A673 (cell line): Measurements from ENCODE around the gene RAP1GDS1. TPM values are rescaled to one million over a fixed set of nuclear protein-coding genes. Genes with fewer than 3 reads are reported as not detected.

Experiments
- BruUV-seq: library from RNA; stranded (reverse); fragments of 400-500 nt; replicated peaks from 2 replicates; lab custom pipeline; 2021; lab: Mats Ljungman, UMichigan
- CTCF ChIA-PET: fragments of 300-600 bp; sonication (Branson Sonifier 250); formaldehyde crosslinking; loops from one replicate; lab custom pipeline; 2022; ENCODE audit warnings: antibody characterized with exemption; lab: Charles Lee
- POLR2A ChIA-PET: fragments of 300-600 bp; sonication (Branson Sonifier 250); formaldehyde crosslinking; loops from one replicate; lab custom pipeline; 2022; ENCODE audit warnings: antibody characterized with exemption; ENCODE audit not compliant: low non-redundant PET; lab: Charles Lee
- DNase-seq: peaks from one replicate; pipeline ENCODE4 v3.0.0-alpha.2; 2015; ENCODE audit warnings: low spot score
- H3K27ac ChIP-seq: fragments of 200-600 bp; sonication (generic); 2 replicates; pipeline ENCODE4 v1.5.1; 2016; ENCODE audit warnings: mixed run types, low read depth, mild to moderate bottlenecking, mixed read lengths, antibody characterized with exemption, low read length; ENCODE audit not compliant: poor library complexity, severe bottlenecking
- H3K27me3 ChIP-seq: fragments of 200-600 bp; sonication (generic); replicated peaks from 2 replicates; pipeline ENCODE4 v1.6.1; 2017; ENCODE audit warnings: mixed run types, low read depth, mild to moderate bottlenecking, mixed read lengths, antibody characterized with exemption, low read length; ENCODE audit not compliant: insufficient read depth, poor library complexity
- H3K36me3 ChIP-seq: fragments of 200-600 bp; sonication (generic); 2 replicates; pipeline ENCODE4 v1.6.1; 2016; ENCODE audit warnings: mixed run types, mild to moderate bottlenecking, mixed read lengths, antibody characterized with exemption, low read length; ENCODE audit not compliant: insufficient read depth, poor library complexity, severe bottlenecking
- H3K4me1 ChIP-seq: fragments of 200-600 bp; sonication (generic); 2 replicates; pipeline ENCODE4 v1.6.1; 2017; ENCODE audit warnings: mixed run types, mild to moderate bottlenecking, mixed read lengths, antibody characterized with exemption, low read length; ENCODE audit not compliant: insufficient read depth, poor library complexity, severe bottlenecking
- H3K4me3 ChIP-seq: fragments of 200-600 bp; sonication (generic); 2 replicates; pipeline ENCODE4 v1.5.1; 2016; ENCODE audit warnings: low read depth, mixed run types, mild to moderate bottlenecking, mixed read lengths, low read length; ENCODE audit not compliant: poor library complexity, severe bottlenecking
- H3K9me3 ChIP-seq: fragments of 200-600 bp; sonication (generic); 2 replicates; pipeline ENCODE4 v1.6.1; 2016; ENCODE audit warnings: mixed run types, low read depth, mild to moderate bottlenecking, mixed read lengths, antibody characterized with exemption, low read length; ENCODE audit not compliant: poor library complexity, severe bottlenecking
- EZH2 ChIP-seq: fragments of 200-600 bp; sonication (generic); IDR thresholded peaks from 2 replicates; pipeline ENCODE4 v1.6.1; 2017; ENCODE audit warnings: borderline replicate concordance, low read depth, mild to moderate bottlenecking, mixed read lengths, antibody characterized with exemption, low read length; ENCODE audit not compliant: poor library complexity, severe bottlenecking
- intact Hi-C: fragments of 100-400 bp; cut with micrococcal nuclease; formaldehyde crosslinking; loops from one replicate; pipeline ENCODE4 v1.10.0; 2022; ENCODE audit not compliant: unreplicated experiment
- total RNA-seq: library from RNA; stranded (reverse); gene quantifications from 2 replicates; pipeline ENCODE4 v1.2.3, GENCODE V29; 2021
- TF ChIP-seq, protein P1 (sequence below): fragments of 300-800, 200-600 bp; sonication (generic); conservative IDR thresholded peaks from 2 replicates; pipeline ENCODE4 v1.5.1; 2017; ENCODE audit warnings: low read depth, mild to moderate bottlenecking, antibody characterized with exemption, low read length, moderate library complexity, mixed read lengths

The RAP1GDS1 gene
- total RNA-seq, 1 experiment from 2014 or later: 44.5 TPM

DNA sequence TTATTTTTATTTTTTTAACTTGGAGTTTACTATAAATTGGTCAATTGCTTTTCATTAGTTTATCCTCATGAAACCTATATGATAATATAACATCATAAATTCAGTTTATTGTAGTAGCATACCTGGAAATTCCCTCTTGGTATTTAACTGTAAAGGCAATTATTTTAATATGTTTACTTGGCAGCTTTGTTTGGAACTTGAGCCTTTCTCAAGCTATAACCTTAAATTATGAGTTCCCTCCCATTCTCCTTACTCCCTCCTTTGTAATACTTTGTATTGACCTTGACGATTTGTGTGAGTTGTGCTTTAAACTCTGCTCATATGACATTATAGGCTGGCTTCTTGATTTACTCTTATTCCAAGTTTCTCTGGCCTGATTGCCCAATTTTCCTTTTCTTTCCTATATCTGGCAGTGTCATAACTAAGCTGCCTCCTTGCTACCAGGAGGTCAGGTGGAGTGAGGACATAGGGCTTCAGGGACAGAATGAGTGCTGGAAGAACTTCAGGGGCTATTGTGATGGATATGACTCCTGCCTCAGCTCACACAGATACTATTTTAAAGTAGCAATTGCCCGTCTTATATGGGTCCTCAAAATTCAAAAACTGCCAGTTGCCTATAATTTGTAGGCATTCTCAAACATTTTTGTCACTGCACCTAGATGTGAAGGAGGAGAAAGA is 77.7 kb downstream of the RAP1GDS1 start:
- no peaks in the 10 kb centered on the region for H3K36me3 ChIP-seq
- DNase-seq: no peak
- H3K27ac ChIP-seq: no peak overlapping the region
- CTCF ChIA-PET: no interaction called here
- POLR2A ChIA-PET: no interaction called here
- H3K27me3 ChIP-seq: no peaks in the 10 kb centered on the region
- BruUV-seq: no TSS peak
- TF ChIP-seq EZH2: no peak
- TF ChIP-seq, protein P1, sequence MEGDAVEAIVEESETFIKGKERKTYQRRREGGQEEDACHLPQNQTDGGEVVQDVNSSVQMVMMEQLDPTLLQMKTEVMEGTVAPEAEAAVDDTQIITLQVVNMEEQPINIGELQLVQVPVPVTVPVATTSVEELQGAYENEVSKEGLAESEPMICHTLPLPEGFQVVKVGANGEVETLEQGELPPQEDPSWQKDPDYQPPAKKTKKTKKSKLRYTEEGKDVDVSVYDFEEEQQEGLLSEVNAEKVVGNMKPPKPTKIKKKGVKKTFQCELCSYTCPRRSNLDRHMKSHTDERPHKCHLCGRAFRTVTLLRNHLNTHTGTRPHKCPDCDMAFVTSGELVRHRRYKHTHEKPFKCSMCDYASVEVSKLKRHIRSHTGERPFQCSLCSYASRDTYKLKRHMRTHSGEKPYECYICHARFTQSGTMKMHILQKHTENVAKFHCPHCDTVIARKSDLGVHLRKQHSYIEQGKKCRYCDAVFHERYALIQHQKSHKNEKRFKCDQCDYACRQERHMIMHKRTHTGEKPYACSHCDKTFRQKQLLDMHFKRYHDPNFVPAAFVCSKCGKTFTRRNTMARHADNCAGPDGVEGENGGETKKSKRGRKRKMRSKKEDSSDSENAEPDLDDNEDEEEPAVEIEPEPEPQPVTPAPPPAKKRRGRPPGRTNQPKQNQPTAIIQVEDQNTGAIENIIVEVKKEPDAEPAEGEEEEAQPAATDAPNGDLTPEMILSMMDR: no peak
- intact Hi-C loops: no loop called here
- H3K4me1 ChIP-seq: peaks cover 3% of the 10 kb centered on the region
- peaks cover 6% of the 10 kb centered on the region for H3K9me3 ChIP-seq
- no peak overlapping the region for H3K4me3 ChIP-seq

DNA sequence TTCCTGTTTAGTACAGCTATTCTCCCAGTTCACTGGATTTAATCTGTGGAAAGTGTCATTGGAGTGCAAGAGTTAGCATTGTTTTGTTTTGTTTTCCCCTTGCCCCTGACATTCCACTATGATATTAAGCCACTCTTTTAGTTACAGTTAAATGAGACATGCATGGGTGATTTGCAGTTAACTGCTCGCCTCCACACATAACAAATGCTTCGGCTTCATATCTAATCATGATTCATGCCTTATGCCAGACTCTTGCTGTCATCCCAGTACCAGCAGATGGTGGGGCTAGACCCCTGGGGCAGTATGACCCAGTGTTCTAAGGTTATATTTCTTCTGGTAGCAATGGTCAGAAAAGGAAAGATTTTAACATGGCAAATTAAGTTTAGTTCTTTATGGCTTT is 80.1 kb downstream of the RAP1GDS1 start:
- H3K4me1 ChIP-seq: peaks cover 3% of the 10 kb centered on the region
- intact Hi-C loops: no loop called here
- no peaks in the 10 kb centered on the region for H3K27me3 ChIP-seq
- H3K27ac ChIP-seq: no peak overlapping the region
- no peak for TF ChIP-seq EZH2
- TF ChIP-seq, protein P1: no peak
- H3K9me3 ChIP-seq: no peaks in the 10 kb centered on the region
- no peaks in the 10 kb centered on the region for H3K36me3 ChIP-seq
- CTCF ChIA-PET: no interaction called here
- POLR2A ChIA-PET: no interaction called here
- H3K4me3 ChIP-seq: no peak overlapping the region
- no TSS peak for BruUV-seq
- peak; percentile 21 for DNase-seq

DNA sequence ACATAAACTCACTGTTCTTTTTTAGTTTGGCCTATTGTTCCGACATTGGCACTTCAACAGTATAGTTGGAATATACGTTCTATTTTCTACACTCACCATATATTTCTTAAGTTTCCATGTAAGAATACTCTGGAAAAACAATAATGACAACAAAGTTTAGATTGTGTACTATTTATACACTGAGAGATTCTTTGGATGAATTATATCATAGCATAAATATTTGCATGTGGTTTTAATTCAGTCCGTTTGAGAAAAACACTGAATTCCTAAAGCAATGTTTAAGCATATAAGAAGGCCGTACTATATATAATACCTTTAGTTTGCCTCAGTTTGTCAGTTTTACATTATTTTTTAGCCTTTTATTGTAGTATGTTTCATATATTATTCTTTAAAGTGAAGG is 82.4 kb downstream of the RAP1GDS1 start:
- Histone ChIP-seq H3K27me3 (no peaks in the 10 kb centered on the region), H3K36me3 (no peaks in the 10 kb centered on the region), H3K4me1 (peaks cover 3% of the 10 kb centered on the region), H3K4me3 (no peak overlapping the region), H3K9me3 (no peaks in the 10 kb centered on the region), H3K27ac (no peak overlapping the region)
- no peak for DNase-seq
- TF ChIP-seq, protein P1: no peak
- TF ChIP-seq EZH2: no peak
- POLR2A ChIA-PET: no interaction called here
- BruUV-seq: no TSS peak
- CTCF ChIA-PET: no interaction called here
- intact Hi-C loops: no loop called here
